ENCODE results near the gene FBLN2.

GRCh38 chr3:13506680-13507079, 42.2 kb upstream of the FBLN2 start:
- no peak for TF ChIP-seq CTCF (IDR thresholded peaks at IDR 0.05 in 2 of 3, conservative IDR thresholded peaks at IDR 0.05 in 1 of 3; ENCODE audit: borderline replicate concordance in 1 of 3, insufficient read depth in 1 of 3, low read depth in 2 of 3, low read length in 2 of 3)
- no peak for TF ChIP-seq REST (IDR thresholded peaks at IDR 0.05; ENCODE audit: low read depth)
- no peak for TF ChIP-seq POLR2AphosphoS5 (IDR thresholded peaks at IDR 0.05; ENCODE audit: low read depth, low read length)

Measured in HCT116 (cell line).